Measurements from ENCODE around the gene PDE7B.
"Not testable (repeated sequence)": the region's sequence is repeated elsewhere in the genome, so short reads cannot be mapped to it uniquely, and the experiment has no call there.

The PDE7B gene

DNA sequence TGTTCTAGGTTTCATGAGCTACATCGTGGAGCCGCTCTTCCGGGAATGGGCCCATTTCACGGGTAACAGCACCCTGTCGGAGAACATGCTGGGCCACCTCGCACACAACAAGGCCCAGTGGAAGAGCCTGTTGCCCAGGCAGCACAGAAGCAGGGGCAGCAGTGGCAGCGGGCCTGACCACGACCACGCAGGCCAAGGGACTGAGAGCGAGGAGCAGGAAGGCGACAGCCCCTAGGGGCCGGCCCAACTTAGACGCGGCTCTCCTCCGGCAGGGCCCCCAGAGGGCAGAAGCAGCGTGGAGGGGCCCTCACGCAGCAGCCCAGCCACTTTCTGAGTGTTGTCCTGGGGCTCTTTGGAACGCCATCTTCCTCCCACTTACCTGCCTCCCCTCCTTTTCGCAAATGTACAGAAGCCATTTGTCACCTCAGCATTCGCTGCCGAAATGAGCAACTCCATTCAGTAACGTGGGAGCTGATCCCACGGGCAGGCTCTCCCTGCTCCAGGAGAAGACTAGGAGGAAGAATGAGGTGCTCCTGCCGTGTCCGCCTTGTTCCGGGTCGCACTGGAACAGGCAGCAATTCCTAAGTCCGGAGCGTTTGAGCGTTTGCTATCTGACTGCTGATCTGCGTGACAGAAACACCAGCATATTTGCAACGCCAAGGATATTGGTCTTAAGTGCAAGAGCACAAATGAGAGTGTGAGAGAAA lies 340.3 kb downstream of the PDE7B start:
- DNase-seq (ENCODE audit: low spot score), result no peak

DNA sequence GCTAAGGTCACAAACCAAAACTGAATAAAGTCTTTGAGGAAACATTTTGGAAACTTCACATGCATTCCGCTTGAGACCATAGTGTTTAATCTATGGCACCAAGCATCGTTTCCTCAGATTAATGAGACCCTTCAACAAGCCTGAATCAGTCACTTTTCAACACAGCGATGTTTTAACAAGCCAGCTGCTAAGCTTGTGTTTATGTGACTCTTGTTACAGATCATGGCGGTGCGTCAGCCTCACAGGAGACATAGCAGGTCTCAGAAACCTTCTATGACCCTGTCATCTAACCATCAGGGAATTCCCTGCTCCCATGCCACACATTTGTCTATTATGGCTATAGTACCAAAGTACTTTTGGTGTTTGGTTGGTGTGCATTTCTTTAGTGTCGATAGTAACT lies 341.4 kb downstream of the PDE7B start:
- DNase-seq (ENCODE audit: low spot score), result no peak

DNA sequence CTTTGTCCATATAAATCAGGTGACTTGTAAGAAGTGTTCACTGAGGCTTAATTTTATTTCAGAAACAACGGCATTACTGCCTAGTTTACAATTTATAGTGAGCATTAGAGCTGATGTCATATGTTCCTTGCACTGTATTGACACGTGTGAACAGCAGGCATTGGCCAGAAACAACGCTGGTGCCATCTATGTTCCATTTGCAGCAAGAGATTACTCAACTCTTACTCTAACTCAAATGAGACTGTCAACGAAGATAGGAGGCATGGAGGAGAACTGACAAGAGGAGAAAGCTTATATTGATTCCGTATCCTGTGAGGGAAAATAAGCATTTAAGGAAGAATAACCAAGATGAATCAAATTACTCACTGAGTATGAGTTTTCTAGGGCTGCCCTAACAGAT lies 350.2 kb downstream of the PDE7B start:
- DNase-seq (ENCODE audit: low spot score), result no peak

DNA sequence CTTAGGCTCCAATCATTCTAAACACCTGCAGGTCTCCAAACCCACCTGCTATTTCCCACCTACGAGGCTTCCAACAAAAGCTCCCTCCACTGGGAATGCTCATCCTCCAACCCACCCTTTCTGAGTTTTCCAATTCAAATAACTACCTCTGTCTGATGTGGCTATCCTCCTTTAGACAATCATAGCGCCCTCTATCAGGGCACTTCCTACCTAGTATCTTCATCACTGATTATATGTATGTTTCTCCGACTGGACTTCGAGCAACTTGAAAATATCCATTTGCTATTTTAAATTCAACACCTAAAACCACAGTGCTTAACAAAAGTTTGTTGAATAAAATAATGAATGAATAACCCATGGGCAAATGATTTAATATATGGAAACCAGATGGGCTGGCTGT lies 357.3 kb downstream of the PDE7B start:
- peak; percentile 39 for DNase-seq (ENCODE audit: low spot score)

DNA sequence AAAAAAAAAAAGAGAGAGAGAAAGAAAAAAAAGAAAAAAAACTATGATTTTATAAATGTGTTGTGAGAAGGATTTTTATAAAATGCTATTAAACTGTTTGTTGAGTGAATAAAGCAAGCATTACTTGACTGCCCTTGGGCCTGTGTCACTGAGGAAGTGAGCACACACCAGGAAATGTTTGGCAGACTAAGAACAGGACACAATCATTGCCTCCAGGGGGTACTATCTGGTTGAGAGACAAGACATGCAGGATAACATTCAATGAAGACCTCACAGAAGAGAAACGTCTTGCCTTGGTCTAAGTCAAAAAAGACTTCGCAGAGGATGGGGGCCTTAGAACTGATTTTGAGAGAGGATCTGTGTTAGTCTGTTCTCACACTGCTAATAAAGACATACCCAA lies 358.0 kb downstream of the PDE7B start:
- DNase-seq (ENCODE audit: low spot score), result no peak

DNA sequence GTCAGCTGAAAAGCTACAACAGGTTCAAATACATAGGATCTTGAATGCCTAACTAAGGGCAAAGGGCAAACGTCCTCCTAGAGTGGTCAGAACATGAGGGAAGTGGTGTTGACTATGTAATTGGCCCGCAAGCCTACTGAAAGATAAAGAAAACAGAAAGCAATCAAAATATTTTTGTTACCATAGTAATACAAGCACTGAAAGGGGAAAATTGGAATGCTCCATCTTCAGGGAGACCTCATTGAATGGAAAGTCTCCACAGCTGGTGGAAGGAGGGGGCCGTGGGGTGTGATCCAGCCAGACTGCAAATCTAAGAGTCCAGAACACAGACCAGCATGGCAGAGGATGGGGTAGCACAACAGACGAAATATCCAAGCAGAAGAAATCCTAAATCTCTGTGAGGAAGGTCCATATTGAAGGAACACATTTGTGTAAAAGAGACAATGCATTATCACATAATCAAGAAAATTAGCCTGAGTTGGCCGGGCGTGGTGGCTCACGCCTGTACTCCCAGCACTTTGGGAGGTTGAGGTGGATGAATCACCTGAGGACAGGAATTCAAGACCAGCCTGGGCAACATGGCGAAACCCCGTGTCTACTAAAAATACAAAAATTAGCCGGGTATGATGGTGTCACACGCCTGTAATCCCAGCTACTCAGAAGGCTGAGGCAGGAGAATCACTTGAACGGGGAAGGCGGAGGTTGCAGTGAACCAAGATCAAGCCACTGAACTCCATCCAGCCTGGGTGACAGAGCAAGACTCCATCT lies 359.1 kb downstream of the PDE7B start:
- no peak for DNase-seq (ENCODE audit: low spot score)

DNA sequence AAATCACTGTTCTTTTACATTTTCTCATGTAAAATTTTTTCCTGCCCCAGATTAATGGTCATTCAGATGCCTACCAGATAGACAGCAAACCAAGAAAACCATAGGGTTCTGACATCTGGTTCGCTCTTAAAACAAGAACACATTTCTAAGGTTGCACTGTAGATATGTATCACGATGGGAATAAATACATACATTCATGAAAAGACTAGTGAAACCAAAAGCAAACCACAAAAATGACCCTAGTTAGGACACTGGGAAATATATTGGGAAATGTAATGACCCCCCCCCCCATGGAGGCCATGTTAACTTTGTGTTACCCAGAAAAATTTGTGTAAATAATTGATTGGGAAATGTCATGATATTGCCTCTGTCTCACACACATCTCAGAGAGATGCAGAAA lies 361.1 kb downstream of the PDE7B start:
- no peak for DNase-seq (ENCODE audit: low spot score)

DNA sequence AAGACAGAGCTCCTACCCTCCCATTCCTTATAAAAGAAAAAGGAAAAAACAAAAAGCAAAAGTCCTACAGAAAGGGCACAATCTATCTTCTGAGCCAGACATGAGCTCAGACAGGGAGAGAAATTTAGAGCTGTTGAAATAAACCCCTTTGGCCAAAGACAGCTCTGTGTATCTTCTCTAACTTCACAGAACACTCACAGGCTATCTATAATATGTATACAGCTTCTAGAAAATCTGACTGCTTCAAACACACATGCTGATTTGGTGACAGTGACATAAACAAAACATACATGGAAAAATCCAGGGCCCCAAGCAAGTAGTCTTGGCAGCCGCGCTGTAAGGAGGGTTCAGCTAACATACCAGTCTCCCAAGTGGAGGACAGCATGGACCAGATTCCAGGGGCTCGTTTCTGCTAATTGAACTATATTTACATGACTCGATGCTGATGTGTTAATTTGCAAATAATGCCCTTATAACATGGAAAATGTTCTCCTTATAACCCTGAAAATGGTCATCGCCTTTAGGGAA lies 361.6 kb downstream of the PDE7B start:
- DNase-seq (ENCODE audit: low spot score), result no peak

DNA sequence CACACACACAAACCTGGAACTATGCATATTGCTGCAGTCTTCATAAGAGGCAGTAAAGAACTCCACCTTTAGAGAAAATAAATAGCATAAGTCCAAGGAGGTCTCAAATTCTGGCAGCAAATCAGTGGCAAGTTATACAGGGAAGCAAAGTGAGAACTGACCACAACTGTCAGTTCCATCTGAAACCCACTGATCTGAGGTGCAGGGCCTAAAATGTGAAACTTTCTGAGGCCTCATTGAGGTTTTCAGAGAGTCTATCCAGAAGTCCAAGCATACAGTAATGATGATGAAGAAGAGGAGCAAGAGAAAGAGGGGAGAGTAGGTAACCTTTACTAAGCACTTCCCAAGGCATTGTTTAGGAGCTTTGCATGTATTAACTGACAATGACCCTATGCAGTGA lies 362.4 kb downstream of the PDE7B start:
- no peak for DNase-seq (ENCODE audit: low spot score)

DNA sequence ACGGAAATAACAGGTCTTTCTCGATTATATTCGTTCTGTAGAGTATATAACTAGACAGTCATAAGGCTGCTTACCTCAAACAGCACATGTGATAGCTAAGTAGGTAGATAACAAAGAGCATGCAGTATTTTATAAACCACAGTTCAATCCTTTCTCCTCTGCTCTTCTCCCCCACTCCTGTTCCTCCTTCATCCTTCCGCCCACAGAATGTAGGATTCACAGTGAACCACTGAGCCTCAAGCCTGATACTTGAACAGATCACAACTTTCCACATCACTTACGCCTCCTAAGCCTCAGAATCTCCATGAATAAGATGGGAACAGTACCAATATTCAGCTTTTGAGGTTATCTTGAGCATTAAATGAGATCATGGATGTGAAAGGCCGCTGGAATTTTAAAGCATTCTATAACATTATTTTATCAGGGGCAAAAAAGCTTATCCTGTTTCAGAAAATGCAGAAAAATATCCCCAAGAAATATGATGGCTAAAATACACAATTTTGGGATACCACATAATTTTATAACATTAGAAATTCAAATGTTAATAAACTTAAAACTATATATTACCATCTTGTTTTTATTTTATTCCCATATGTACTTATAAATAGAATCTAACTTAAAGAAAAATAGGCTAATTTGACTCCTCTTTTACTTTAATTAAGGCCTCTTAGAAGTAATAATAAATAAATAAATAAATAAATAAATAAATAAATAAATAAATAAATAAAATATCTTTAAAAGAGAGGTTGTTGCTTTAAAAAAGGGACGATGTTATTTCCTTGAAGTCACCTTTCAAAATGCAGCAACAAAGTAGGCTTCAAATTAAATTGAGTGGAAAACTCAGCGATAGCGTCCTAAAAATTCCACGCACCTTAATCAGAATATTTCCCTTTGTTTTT lies 365.3 kb downstream of the PDE7B start:
- DNase-seq (ENCODE audit: low spot score), result no peak

DNA sequence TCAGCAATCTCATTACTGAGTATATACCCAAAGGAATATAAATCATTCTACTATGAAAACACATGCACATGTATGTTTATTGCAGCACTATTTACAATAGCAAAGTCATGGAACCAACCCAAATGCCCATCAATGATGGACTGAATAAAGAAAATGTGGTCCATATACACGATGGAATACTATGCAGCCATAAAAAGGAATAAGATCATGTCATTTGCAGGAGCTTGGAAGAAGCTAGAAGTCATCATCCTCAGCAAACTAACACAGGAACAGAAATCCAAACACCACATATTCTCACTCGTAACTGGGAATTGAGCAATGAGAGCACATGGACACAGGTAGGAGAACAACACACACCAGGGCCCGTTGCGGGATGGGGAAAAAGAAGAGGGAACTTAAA lies 373.5 kb downstream of the PDE7B start:
- DNase-seq (ENCODE audit: low spot score), result not testable (repeated sequence)

DNA sequence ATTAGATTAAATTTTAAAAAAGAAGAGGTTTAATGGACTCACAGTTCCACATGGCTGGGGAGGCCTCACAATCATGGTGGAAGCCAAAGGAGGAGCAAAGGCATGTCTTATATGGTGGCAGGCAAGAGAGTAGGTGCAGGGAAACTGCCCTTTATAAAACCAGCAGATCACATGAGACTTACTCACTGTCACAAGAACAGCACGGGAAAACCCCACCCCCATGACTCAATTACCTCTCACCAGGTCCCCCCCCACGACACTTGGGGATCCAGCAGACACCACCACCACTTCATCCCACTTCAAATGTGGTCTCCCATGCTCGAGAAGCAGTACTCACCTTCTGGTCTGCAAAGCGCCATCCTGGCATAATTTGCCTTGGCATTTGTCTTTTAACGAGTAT lies 374.0 kb downstream of the PDE7B start:
- DNase-seq (ENCODE audit: low spot score), result no peak

DNA sequence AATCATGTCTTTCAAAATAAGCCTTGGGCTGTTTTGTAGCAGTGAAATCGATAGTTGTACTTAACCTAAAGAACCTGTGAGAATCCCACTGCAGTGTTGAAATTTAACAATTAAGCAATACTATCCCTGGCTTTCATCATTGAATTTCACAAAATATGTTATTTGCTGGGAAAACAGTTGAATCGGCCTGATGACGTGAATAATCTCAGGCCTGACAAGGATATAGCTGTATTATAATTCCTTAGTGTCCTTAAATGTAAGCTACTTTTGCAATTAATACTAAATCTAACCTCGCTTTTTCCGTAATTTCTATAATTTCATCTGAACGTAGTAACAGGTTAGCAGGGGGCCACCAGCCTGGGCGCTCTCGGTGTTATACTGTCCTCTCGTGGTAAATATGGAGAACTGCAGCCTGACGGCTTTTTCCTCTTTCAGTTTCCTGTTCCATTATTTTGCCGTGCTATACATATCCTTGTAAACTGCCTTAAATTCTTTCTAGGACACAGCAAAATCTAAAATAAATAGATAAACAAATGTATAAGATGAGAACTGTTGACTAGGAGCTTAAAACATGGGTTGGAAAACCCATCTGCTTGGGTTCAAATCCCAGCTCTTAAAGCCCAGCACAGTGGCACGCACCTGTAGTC lies 374.6 kb downstream of the PDE7B start:
- DNase-seq (ENCODE audit: low spot score), result peak; percentile 75

DNA sequence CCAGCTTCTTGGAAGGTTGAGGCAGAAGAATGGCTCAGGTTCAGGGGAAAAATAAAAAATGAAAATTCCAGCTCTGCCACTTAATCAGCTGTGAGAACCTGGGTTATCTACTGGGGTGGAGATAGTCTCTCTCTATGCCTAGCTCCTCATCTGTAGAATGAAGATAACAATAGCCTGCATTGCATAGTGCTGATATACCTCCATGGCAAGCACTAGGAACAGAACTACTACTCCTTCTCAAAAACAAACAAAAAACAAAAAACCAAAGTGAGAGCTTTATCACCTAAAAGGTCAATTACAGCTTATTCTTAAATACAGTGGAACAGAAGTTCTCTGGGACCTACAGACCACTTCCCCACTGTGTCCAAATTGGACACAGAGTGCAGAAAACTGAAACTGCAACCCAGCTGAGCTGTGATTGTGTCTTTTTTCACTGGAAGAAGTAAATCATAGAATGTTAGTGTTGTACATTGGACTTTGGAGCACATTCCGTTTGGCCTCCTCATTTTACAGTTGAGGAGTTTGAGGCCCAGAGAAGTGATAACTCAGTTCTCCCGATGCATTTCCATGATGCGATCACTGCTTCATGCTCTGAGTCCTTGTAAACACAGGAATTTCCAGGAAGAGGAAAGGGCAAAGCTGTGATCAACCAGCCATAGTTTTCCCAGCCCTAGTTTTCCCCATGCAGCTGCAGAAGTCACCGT lies 375.3 kb downstream of the PDE7B start:
- DNase-seq (ENCODE audit: low spot score), result no peak

DNA sequence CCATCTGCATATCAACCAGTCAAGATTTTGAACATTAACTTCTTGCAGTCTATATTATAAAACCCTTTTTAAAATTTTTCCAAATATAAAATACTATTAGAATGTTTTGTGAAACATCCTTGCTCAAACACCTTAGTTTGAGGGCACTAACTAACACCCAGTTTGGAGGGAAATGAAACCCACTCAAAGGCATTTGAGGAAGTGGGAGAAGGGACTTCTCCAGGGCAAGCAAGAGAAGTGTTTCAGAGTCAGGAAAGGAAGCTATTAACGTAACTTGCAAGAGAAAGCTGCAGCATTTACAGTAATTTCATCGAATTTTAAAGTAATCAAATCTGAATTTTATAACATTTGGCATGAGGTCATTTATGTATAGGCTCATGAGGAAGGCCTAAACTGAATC lies 377.3 kb downstream of the PDE7B start:
- DNase-seq (ENCODE audit: low spot score), result no peak

DNA sequence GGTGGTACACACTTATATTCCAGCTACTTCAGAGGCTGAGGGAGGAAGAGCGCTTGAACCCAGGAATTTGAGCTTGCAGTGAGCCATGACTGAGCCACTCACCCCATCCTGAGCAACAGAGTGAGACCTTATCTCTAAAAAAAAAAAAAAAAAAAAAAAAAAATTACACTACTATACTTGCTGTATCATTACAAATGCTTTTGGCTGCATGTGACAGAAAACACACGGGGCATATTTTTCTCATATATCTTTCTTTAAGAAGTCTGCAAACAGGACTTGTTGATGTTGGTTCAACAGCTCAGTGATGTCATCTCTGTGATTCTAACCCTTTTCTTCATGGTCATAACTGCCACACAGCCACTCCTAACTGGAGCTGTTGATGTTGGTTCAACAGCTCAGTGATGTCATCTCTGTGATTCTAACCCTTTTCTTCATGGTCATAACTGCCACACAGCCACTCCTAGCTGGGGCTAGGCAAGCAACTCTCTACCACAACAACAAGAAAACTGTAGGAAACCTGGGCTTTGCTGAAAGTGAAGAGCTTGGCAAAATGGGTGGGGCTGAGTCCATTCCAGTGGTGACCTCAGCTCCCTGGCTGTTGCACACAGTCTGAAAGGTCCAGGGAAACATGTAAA lies 378.8 kb downstream of the PDE7B start:
- DNase-seq (ENCODE audit: low spot score), result no peak

DNA sequence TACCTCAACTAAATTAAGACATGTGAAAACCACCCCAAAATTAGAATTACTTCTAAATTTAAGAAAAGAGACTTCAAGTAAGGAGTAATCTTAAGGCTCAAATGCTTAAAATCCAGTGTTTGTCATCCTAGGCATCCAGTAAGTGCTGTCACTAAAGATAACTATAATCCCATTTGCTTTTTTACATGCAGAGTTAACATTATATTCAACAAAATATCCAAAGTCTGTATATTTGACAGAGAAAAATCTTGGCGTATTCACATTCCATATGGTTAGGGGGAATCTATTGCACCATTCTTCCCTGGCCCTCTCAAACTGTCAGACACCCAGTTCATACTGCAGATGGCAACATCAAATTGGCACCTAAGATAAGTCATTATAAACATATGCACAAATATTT lies 381.2 kb downstream of the PDE7B start:
- no peak for DNase-seq (ENCODE audit: low spot score)

DNA sequence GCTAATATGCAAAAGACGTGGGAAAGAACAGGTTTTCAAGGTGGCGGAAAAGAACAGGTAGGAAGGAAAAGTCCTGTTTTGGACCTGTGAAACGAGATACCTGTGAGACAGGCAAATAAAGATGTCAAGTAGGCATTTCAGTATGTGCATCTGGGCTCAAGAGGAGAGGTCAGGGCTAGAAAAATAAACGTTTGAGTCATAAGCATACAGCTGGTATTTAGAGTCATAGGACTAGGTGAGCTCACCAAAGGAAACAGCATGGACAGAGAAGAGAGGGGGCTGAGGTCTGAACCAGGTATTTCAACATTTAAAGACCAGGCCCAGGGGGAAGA lies 383.7 kb downstream of the PDE7B start:
- DNase-seq (ENCODE audit: low spot score), result no peak

DNA sequence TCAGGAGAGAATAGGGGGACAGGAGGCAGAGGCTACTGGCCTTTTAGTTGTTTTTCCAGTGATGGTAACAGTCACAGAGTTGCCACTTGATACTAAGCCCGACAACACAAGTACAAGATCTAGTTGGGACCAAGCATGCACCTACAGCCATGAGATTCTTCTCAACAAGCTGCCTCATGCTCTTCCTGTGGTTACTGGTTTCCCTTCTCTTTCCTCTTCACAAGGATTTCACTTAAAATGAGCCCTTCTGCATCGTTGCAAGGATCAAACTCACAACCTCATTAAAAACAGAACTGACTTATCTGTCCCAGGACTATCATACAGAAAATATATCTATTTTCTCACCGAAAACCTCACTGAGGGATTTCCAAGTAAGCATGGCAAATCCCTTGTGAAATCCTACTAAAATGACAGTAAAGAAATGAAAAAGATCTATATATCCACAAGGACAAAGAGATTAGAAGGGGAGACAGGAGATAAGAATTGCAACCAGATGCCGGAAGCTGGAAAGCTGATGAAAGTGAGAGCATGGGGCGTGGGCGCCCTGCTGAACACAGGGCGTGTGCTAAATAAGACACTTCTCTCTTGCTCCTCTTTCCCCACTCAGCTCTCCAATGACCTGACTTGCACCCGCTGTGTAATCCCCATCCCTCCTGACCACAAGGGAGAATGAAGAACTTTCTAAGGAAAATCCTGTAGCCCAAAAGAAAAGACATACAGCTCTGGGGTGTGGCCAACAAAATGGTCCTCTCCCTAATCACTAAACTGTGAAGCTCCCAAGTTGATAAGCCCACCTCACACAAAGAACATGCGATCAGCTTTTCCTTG lies 385.2 kb downstream of the PDE7B start:
- DNase-seq (ENCODE audit: low spot score), result no peak

DNA sequence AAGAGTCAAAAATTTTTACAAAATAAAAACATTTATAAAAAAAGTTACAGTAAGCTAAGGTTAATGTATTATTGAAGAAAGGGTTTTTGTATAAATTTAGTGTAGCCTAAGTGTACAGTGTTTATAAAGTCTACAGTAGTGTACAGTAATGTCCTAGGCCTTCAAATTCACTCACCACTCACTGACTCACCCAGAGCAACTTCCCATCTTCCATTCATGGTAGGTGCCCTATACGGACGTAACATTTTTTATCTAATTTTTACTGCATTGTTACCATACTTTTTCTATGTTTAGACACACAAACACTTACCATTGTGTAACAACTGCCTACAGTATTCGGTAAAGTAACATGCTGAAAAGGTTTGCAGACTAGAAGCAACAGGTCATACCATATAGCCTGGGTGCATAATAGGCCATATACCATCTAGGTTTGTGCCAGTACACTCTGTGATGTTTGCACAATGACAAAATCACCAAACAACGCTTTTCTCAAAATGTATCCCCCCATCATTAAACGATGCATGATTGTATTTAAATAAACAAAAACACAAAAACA lies 392.6 kb downstream of the PDE7B start:
- DNase-seq (ENCODE audit: low spot score), result no peak

All from iPS-NIHi11 (cell line).